ENCODE results near the gene MPO. TPM values are rescaled to one million over a fixed set of nuclear protein-coding genes. Genes with fewer than 3 reads are reported as not detected.

MPO gene
- total and polyA plus RNA-seq, 2 donors (not counting 3 experiments of a cell fraction or from before 2014, with no cell fraction given), result not detected

GRCh38 chr17:58319173-58320162 is 38.7 kb upstream of the MPO start:
- no peaks in the 10 kb centered on the region for H3K4me1 ChIP-seq (ENCODE audit: control insufficient read depth, extremely low read depth, insufficient read depth, low read length)
- TF ChIP-seq CTCF (IDR thresholded peaks at IDR 0.05; ENCODE audit: extremely low read depth in 1 of 2, insufficient read depth in 1 of 2, low read depth in 1 of 2, low read length in 2 of 2) (no peak), FOS (IDR thresholded peaks at IDR 0.05; ENCODE audit: borderline replicate concordance, insufficient read depth, low read length) (no peak), EZH2 (IDR thresholded peaks at IDR 0.05; ENCODE audit: borderline replicate concordance, low read depth, low read length, severe bottlenecking) (no peak)
- CTCF ChIA-PET, result interaction anchor here (0.6 to 5.6 kb wide), 3 partner anchors 54 to 120 kb away, joined by 3 to 79 read pairs (median 3); partner anchors contain the start of gene RNF43

More at GRCh38 chr17:58319173-58320162, 38.7 kb upstream of the MPO start:
- Histone ChIP-seq H3K4me2 (ENCODE audit: insufficient read depth, low read length) (no peak overlapping the region), H3K9me3 (replicated peaks; ENCODE audit: control insufficient read depth, insufficient read depth, low read length) (no peaks in the 10 kb centered on the region), H3K27ac (ENCODE audit: insufficient read depth, low read depth, low read length) (no peak overlapping the region), H3K36me3 (ENCODE audit: control insufficient read depth in 2 of 2, extremely low read depth in 1 of 2, insufficient read depth in 2 of 2, low read length in 2 of 2) (no peaks in the 10 kb centered on the region), H3K79me2 (ENCODE audit: control insufficient read depth, insufficient read depth, low read length) (no peaks in the 10 kb centered on the region), H3K4me3 (replicated peaks in 1 of 3; ENCODE audit: insufficient read depth in 1 of 3, low read depth in 1 of 3, low read length in 3 of 3) (no peak overlapping the region), H3K9ac (replicated peaks; ENCODE audit: extremely low read depth, insufficient read depth, low read length) (no peak overlapping the region), H3K27me3 (ENCODE audit: control insufficient read depth in 2 of 2, insufficient read depth in 2 of 2, low read length in 2 of 2) (peaks cover 11 to 14% of the 10 kb centered on the region in 2 experiments), H4K20me1 (replicated peaks; ENCODE audit: control insufficient read depth, extremely low read depth, insufficient read depth, low read length) (no peaks in the 10 kb centered on the region), H3K9me1 (replicated peaks; ENCODE audit: control insufficient read depth, extremely low read depth, insufficient read depth, low read length) (no peaks in the 10 kb centered on the region), H2AFZ (ENCODE audit: low read depth, low read length) (no peak overlapping the region)
- no TSS peak for BruUV-seq (replicated peaks)
- dilution Hi-C loops (cut with MboI; ENCODE audit: extremely low pct_ligation_motif_present, low sequenced_read_pairs) (no loop called here), intact Hi-C loops (cut with micrococcal nuclease) (no loop called here)
- DNase-seq (ENCODE audit: low read depth, low spot score) (no peak), FAIRE-seq (no peak)
- POLR2A ChIA-PET, result no interaction called here

All from endothelial cell of umbilical vein (primary cell).